Measurements from ENCODE around the gene OSTN. TPM values are rescaled to one million over a fixed set of nuclear protein-coding genes. Genes with fewer than 3 reads are reported as not detected.

OSTN gene
- total RNA-seq, 4 donors from 2014 or later: not detected

GRCh38 chr3:191303596-191303995 lies 104.6 kb downstream of the OSTN start:
- H3K4me1 ChIP-seq: peaks cover 0 to 14% (median 4%) of the 10 kb centered on the region in 4 donors
- H3K27ac ChIP-seq (replicated peaks in 1 of 4): no peak overlapping the region
- H3K27me3 ChIP-seq: no peaks in the 10 kb centered on the region
- H3K4me3 ChIP-seq: no peak overlapping the region
- no peak for TF ChIP-seq POLR2AphosphoS5 (IDR thresholded peaks at IDR 0.05)
- TF ChIP-seq EP300 (IDR thresholded peaks at IDR 0.05): no peak
- WGBS: 82% methylated on average over 3 of the region's 3 CpGs
- no peaks in the 10 kb centered on the region for H3K9me3 ChIP-seq
- H3K36me3 ChIP-seq: no peaks in the 10 kb centered on the region
- no peak for DNase-seq (ENCODE audit: extremely low spot score)
- intact Hi-C loops (cut with DNase I): no loop called here

- Histone ChIP-seq H3K27me3 (no peaks in the 10 kb centered on the region), H3K9me3 (no peaks in the 10 kb centered on the region), H3K4me3 (no peak overlapping the region), H3K4me1 (peaks cover 0 to 14% (median 4%) of the 10 kb centered on the region in 4 donors), H3K36me3 (no peaks in the 10 kb centered on the region), H3K27ac (replicated peaks in 1 of 4) (no peak overlapping the region)
- 71% methylated on average over 4 of the region's 4 CpGs for WGBS
- TF ChIP-seq EP300 (IDR thresholded peaks at IDR 0.05) (no peak), POLR2AphosphoS5 (IDR thresholded peaks at IDR 0.05) (no peak), CTCF (IDR thresholded peaks at IDR 0.05) (no peak), POLR2A (IDR thresholded peaks at IDR 0.05; ENCODE audit: low read depth) (no peak)
- no peak for DNase-seq (ENCODE audit: extremely low spot score)
- intact Hi-C loops (cut with DNase I): no loop called here
Measured at GRCh38 chr3:191306428-191306827, 107.4 kb downstream of the OSTN start.

GRCh38 chr3:191307341-191307740 lies 108.3 kb downstream of the OSTN start:
- Histone ChIP-seq H3K4me1 (peaks cover 0 to 14% (median 4%) of the 10 kb centered on the region in 4 donors), H3K9me3 (no peaks in the 10 kb centered on the region), H3K27me3 (no peaks in the 10 kb centered on the region), H3K27ac (replicated peaks in 1 of 4) (no peak overlapping the region), H3K36me3 (no peaks in the 10 kb centered on the region), H3K4me3 (no peak overlapping the region)
- 59% methylated on average over 4 of the region's 4 CpGs for WGBS
- intact Hi-C loops (cut with DNase I): no loop called here
- DNase-seq (ENCODE audit: extremely low spot score): no peak
- no peak for TF ChIP-seq POLR2A (IDR thresholded peaks at IDR 0.05; ENCODE audit: low read depth)
- no peak for TF ChIP-seq POLR2AphosphoS5 (IDR thresholded peaks at IDR 0.05)
- TF ChIP-seq CTCF (IDR thresholded peaks at IDR 0.05): no peak

- TF ChIP-seq POLR2AphosphoS5 (IDR thresholded peaks at IDR 0.05) (no peak), EP300 (IDR thresholded peaks at IDR 0.05) (no peak), POLR2A (IDR thresholded peaks at IDR 0.05; ENCODE audit: low read depth) (no peak), CTCF (IDR thresholded peaks at IDR 0.05) (no peak)
- H3K36me3 ChIP-seq: no peaks in the 10 kb centered on the region
- no peaks in the 10 kb centered on the region for H3K4me1 ChIP-seq
- no peaks in the 10 kb centered on the region for H3K9me3 ChIP-seq
- DNase-seq (ENCODE audit: extremely low spot score): no peak
- intact Hi-C loops (cut with DNase I): no loop called here
- no peak overlapping the region for H3K4me3 ChIP-seq
- H3K27ac ChIP-seq (replicated peaks in 1 of 4): no peak overlapping the region
- H3K27me3 ChIP-seq: no peaks in the 10 kb centered on the region
- 83% methylated on average over 2 of the region's 2 CpGs for WGBS
Measured at GRCh38 chr3:191313296-191313695, 114.3 kb downstream of the OSTN start.

GRCh38 chr3:191314109-191314728 lies 115.2 kb downstream of the OSTN start:
- TF ChIP-seq EP300 (IDR thresholded peaks at IDR 0.05): no peak
- TF ChIP-seq POLR2AphosphoS5 (IDR thresholded peaks at IDR 0.05): no peak
- TF ChIP-seq POLR2A (IDR thresholded peaks at IDR 0.05; ENCODE audit: low read depth): no peak
- no peak for TF ChIP-seq CTCF (IDR thresholded peaks at IDR 0.05)
- no peak for DNase-seq (ENCODE audit: extremely low spot score)
- Histone ChIP-seq H3K36me3 (no peaks in the 10 kb centered on the region), H3K27ac (replicated peaks in 1 of 4) (no peak overlapping the region), H3K4me1 (no peaks in the 10 kb centered on the region), H3K4me3 (no peak overlapping the region), H3K27me3 (no peaks in the 10 kb centered on the region), H3K9me3 (no peaks in the 10 kb centered on the region)
- WGBS: 86% methylated on average over 5 of the region's 5 CpGs
- intact Hi-C loops (cut with DNase I): no loop called here

Other genes starting within 250 kb of the OSTN start
- 100 to 1,000 TPM; 141 to 192 (median 165) TPM for gene CCDC50, start 130.2 kb downstream of the OSTN start, total RNA-seq
- 1 to 10 TPM in 1 of 4 donors, under 1 TPM in 1, not detected in 2; 0.65 to 1.2 TPM for gene UTS2B, start 131.3 kb downstream of the OSTN start, total RNA-seq